ENCODE measurements around the gene AGBL1. TPM values are rescaled to one million over a fixed set of nuclear protein-coding genes. Genes with fewer than 3 reads are reported as not detected.

AGBL1 gene
- total RNA-seq, 6 experiments from 2014 or later, result not detected

- Mint-ChIP-seq H3K4me3 (no peak overlapping the region), H3K27ac (no peak overlapping the region), H3K27me3 (ENCODE audit: insufficient read depth) (no peaks in the 10 kb centered on the region; the same call in 1 of the 2 replicates), H3K4me1 (ENCODE audit: low read depth) (no peaks in the 10 kb centered on the region), H3K36me3 (ENCODE audit: low read depth) (no peaks in the 10 kb centered on the region; the same call in 1 of the 2 replicates), H3K9me3 (peaks cover 41% of the 10 kb centered on the region)
- TF ChIP-seq CTCF (IDR thresholded peaks at IDR 0.05), result no peak
- DNase-seq, result no peak
These were observed 535.7 kb downstream of the AGBL1 start for GRCh38 chr15:86615411-86615810.

GRCh38 chr15:86615816-86616215 lies 536.1 kb downstream of the AGBL1 start:
- no peak for DNase-seq
- no peak for TF ChIP-seq CTCF (IDR thresholded peaks at IDR 0.05)
- Mint-ChIP-seq H3K4me3 (no peak overlapping the region), H3K36me3 (ENCODE audit: low read depth) (no peaks in the 10 kb centered on the region; the same call in 1 of the 2 replicates), H3K4me1 (ENCODE audit: low read depth) (no peaks in the 10 kb centered on the region), H3K27me3 (ENCODE audit: insufficient read depth) (no peaks in the 10 kb centered on the region; the same call in 1 of the 2 replicates), H3K9me3 (peaks cover 40% of the 10 kb centered on the region), H3K27ac (no peak overlapping the region)

DNA sequence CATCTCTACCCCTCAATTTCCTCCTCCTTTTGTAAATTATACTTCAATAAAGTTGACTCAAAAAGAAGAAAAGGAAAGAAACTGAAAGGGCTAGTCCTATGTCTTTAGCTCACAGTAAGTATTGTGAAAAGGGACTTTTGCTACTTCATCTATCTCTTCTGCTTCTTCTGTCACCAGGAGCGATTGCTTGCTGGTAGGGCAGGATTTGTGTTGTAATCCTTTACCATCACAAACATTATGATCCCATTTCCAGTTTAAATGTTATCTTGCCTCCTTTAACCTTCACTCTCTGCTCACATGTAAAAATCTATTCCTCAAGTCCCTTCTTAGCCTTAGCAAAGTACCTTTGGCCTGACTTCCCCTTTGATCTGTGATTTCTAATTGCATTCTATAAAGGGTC lies 537.1 kb downstream of the AGBL1 start:
- Mint-ChIP-seq H3K36me3 (ENCODE audit: low read depth) (no peaks in the 10 kb centered on the region), H3K9me3 (peaks cover 33% of the 10 kb centered on the region), H3K27me3 (ENCODE audit: insufficient read depth) (no peaks in the 10 kb centered on the region; the same call in 1 of the 2 replicates), H3K27ac (no peak overlapping the region), H3K4me3 (no peak overlapping the region), H3K4me1 (ENCODE audit: low read depth) (no peaks in the 10 kb centered on the region)
- DNase-seq, result no peak
- no peak for TF ChIP-seq CTCF (IDR thresholded peaks at IDR 0.05)

DNA sequence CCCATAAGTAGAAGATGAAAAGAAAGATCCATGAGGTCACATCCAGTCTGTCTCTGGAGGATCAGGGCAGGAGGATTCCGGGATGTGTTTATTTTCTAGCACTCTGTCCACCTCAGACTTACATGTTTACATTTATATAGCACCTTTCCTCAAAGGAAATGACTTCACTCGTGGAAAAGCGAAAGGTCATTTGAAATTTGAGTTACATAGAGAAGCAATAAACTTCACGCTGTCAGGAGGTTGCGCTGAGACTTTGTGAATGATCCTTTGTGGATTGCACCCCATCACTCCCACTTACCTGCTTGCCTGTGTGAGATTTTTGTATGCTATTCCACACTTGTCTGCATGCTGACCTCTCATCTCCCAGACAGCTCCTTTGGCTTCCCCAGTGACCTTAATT lies 540.5 kb downstream of the AGBL1 start:
- no peak for DNase-seq
- no peaks in the 10 kb centered on the region; the same call in 1 of the 2 replicates for H3K27me3 Mint-ChIP-seq (ENCODE audit: insufficient read depth)
- peaks cover 19% of the 10 kb centered on the region for H3K9me3 Mint-ChIP-seq
- no peak overlapping the region for H3K4me3 Mint-ChIP-seq
- H3K4me1 Mint-ChIP-seq (ENCODE audit: low read depth), result peaks cover 7% of the 10 kb centered on the region; the same call in 1 of the 2 replicates
- no peak overlapping the region for H3K27ac Mint-ChIP-seq
- TF ChIP-seq CTCF (IDR thresholded peaks at IDR 0.05), result no peak
- H3K36me3 Mint-ChIP-seq (ENCODE audit: low read depth), result no peaks in the 10 kb centered on the region

- Mint-ChIP-seq H3K9me3 (peaks cover 13% of the 10 kb centered on the region), H3K27ac (no peak overlapping the region), H3K36me3 (ENCODE audit: low read depth) (no peaks in the 10 kb centered on the region), H3K4me1 (ENCODE audit: low read depth) (peaks cover 7% of the 10 kb centered on the region; the same call in 1 of the 2 replicates), H3K27me3 (ENCODE audit: insufficient read depth) (no peaks in the 10 kb centered on the region), H3K4me3 (no peak overlapping the region)
- DNase-seq, result no peak
- TF ChIP-seq CTCF (IDR thresholded peaks at IDR 0.05), result no peak
These were observed 541.1 kb downstream of the AGBL1 start for GRCh38 chr15:86620641-86621349.

Data from HFFc6 (cell line).